CD14-positive monocyte (primary cell): ENCODE data around the gene NUBP2. TPM values are rescaled to one million over a fixed set of nuclear protein-coding genes. Genes with fewer than 3 reads are reported as not detected.

Source experiments
- DNase-seq, 3 donors: peaks; one replicate each; pipeline ENCODE4 v3.0.0-alpha.2; 2011 to 2022
- H2AFZ ChIP-seq: 2 replicates; pipeline ENCODE4 v1.6.0; 2012; ENCODE audit warnings: mild to moderate bottlenecking, low read depth, low read length, inconsistent platforms; ENCODE audit not compliant: insufficient read depth, poor library complexity, severe bottlenecking
- H3K27ac ChIP-seq, 2 donors: 1 replicate in 1 of 2; 2 replicates in 1 of 2; pipeline ENCODE4 v1.5.1; 2012 to 2013; ENCODE audit warnings: low read length in 2 of 2, control low read depth in 1 of 2, inconsistent platforms in 1 of 2, low read depth in 1 of 2, mild to moderate bottlenecking in 1 of 2
- H3K27me3 ChIP-seq, 2 donors: one replicate each; pipeline versions ENCODE4 v1.6.0 to v1.6.1; 2011 to 2013; ENCODE audit warnings: low read length in 2 of 2; ENCODE audit not compliant: control insufficient read depth in 2 of 2, insufficient read depth in 2 of 2
- H3K36me3 ChIP-seq, 2 donors: replicated peaks in 1 of 2; 1 replicate in 1 of 2; 2 replicates in 1 of 2; pipeline versions ENCODE4 v1.5.1 to v1.6.1; 2012 to 2013; ENCODE audit warnings: low read length in 2 of 2, control low read depth in 1 of 2, inconsistent platforms in 1 of 2, mild to moderate bottlenecking in 1 of 2; ENCODE audit not compliant: insufficient read depth in 2 of 2, control insufficient read depth in 1 of 2
- H3K4me1 ChIP-seq, 2 donors: 1 replicate in 1 of 2; 2 replicates in 1 of 2; pipeline versions ENCODE4 v1.5.1 to v1.6.1; 2012 to 2013; ENCODE audit warnings: low read length in 2 of 2, control low read depth in 1 of 2, inconsistent platforms in 1 of 2, mild to moderate bottlenecking in 1 of 2, moderate library complexity in 1 of 2; ENCODE audit not compliant: insufficient read depth in 2 of 2, control insufficient read depth in 1 of 2
- H3K4me2 ChIP-seq: replicated peaks from 2 replicates; pipeline ENCODE3; 2012; ENCODE audit warnings: low read length, moderate library complexity, mild to moderate bottlenecking; ENCODE audit not compliant: poor library complexity, severe bottlenecking; ENCODE audit errors: extremely low read depth
- H3K4me3 ChIP-seq, 3 experiments: fragments of 200-600 bp in 1 of 3; sonication (generic) in 1 of 3; replicated peaks in 1 of 3; 1 replicate in 2 of 3; 2 replicates in 1 of 3; pipeline ENCODE4 v1.5.1; 2011 to 2013; ENCODE audit warnings: low read length in 3 of 3, mild to moderate bottlenecking in 3 of 3, control low read depth in 2 of 3, low read depth in 2 of 3, inconsistent platforms in 1 of 3, moderate library complexity in 1 of 3
- H3K79me2 ChIP-seq: 2 replicates; pipeline ENCODE4 v1.6.0; 2012; ENCODE audit warnings: mild to moderate bottlenecking, control low read depth, inconsistent platforms, low read length, moderate library complexity; ENCODE audit not compliant: insufficient read depth
- H3K9ac ChIP-seq: 2 replicates; pipeline ENCODE4 v1.6.0; 2017; ENCODE audit warnings: low read length, mild to moderate bottlenecking; ENCODE audit not compliant: insufficient read depth, poor library complexity, severe bottlenecking
- H3K9me3 ChIP-seq, 2 donors: replicated peaks in 1 of 2; 1 replicate in 1 of 2; 2 replicates in 1 of 2; pipeline versions ENCODE4 v1.5.1 to v1.6.1; 2012 to 2013; ENCODE audit warnings: low read length in 2 of 2, control low read depth in 1 of 2; ENCODE audit not compliant: control insufficient read depth in 1 of 2, insufficient read depth in 1 of 2
- H4K20me1 ChIP-seq: 2 replicates; pipeline ENCODE4 v1.6.0; 2012; ENCODE audit warnings: mild to moderate bottlenecking, low read length, control low read depth, moderate library complexity; ENCODE audit not compliant: insufficient read depth
- H3K27ac Mint-ChIP-seq, 7 donors: one replicate each; pipeline ENCODE4 v1.8.0; 2020; ENCODE audit warnings: mild to moderate bottlenecking in 7 of 7, mixed read lengths in 7 of 7, moderate library complexity in 6 of 7, inconsistent platforms in 2 of 7
- H3K27me3 Mint-ChIP-seq, 3 donors: one replicate each; pipeline ENCODE4 v1.8.0; 2021 to 2022; ENCODE audit warnings: low read depth in 3 of 3, mild to moderate bottlenecking in 3 of 3, mixed read lengths in 3 of 3, moderate library complexity in 3 of 3, inconsistent platforms in 1 of 3
- H3K36me3 Mint-ChIP-seq, 2 donors: one replicate each; pipeline ENCODE4 v1.8.0; 2020; ENCODE audit warnings: mixed read lengths in 2 of 2, inconsistent platforms in 1 of 2, mild to moderate bottlenecking in 1 of 2
- H3K4me1 Mint-ChIP-seq: one replicate; pipeline ENCODE4 v1.8.0; 2020; ENCODE audit warnings: mild to moderate bottlenecking, mixed read lengths
- H3K4me3 Mint-ChIP-seq, 2 donors: one replicate each; pipeline ENCODE4 v1.8.0; 2020; ENCODE audit warnings: mild to moderate bottlenecking in 2 of 2, mixed read lengths in 2 of 2, moderate library complexity in 1 of 2
- H3K9me3 Mint-ChIP-seq, 7 donors: one replicate each; pipeline ENCODE4 v1.8.0; 2020 to 2022; ENCODE audit warnings: mixed read lengths in 7 of 7, mild to moderate bottlenecking in 6 of 7, moderate library complexity in 6 of 7, inconsistent platforms in 2 of 7
- WGBS: methylation state at CpG from one replicate; pipeline ENCODE4 v1.1.5; 2013; ENCODE audit warnings: missing lambda C conversion rate; ENCODE audit not compliant: insufficient coverage; 5-methylcytosine and 5-hydroxymethylcytosine counted together
- intact Hi-C, 2 donors: fragments of 100-400 bp; cut with micrococcal nuclease; formaldehyde crosslinking; loops; one replicate each; pipeline versions ENCODE4 v1.15.0 to v1.15.1; 2023
- polyA plus RNA-seq, 3 donors: library from polyadenylated mRNA; depleted of rRNA in 1 of 3; unstranded in 2 of 3; stranded (reverse) in 1 of 3; fragments of 300-500 nt in 2 of 3; fragments of >200 nt in 1 of 3; fragmentation: Illumina TruSeq in 2 of 3; gene quantifications; 1 replicate in 2 of 3; 2 replicates in 1 of 3; pipeline ENCODE4 v1.2.3, GENCODE V29; 2012 to 2021
- TF ChIP-seq, protein P1 (sequence below): fragments of 200-600 bp; IDR thresholded peaks from one replicate; pipeline ENCODE4 v1.8.0; 2022; ENCODE audit warnings: antibody characterized with exemption, mild to moderate bottlenecking

NUBP2 gene
- polyA plus RNA-seq, 3 donors: 34.4 to 69.5 (median 57.9) TPM

DNA sequence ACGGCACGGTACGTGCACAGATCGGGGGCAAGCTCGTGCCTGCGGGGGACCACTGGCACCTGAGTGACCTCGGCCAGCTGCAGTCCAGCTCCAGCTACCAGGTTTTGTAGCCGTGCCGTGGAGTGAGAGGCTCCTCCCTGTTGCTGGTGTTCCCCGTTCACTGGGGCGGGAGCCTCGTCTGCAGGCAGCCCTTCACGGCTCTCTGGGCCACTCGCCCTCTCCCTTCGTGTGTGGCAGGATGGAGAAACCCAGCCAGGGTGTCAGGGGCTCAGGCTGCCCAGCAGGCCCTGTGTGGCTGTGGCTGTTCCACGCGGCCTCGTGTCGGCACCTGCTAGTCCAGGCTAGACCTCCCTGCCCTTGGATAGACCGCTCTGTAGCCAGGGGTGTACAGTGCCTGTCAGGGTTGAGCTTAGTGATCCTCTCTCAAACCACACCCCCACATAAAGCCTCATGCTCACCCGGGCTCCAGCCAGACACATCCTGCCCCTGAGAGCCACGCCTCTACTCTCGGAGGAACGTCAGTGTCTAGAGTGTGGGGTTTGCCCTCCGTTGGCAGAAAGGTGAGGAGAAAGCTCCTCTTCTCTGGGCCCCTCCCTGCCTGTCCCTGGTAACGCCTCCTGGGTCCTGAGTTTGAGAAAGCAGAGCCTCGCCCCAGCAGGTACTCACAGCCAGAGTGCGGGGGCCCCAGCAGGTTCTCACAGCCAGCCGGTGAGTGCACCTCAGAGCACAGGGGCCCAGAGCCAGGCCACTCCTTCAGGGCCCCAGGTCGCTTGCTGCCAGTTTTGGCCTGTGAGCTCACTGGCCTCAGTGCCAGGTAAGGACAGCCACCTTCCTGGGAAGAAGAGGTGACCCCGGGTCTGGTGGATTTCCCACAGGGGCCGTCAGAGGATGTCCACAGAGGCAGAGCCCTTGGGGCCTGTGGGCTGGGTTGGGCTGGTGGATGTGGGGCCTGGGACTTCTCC lies 39.1 kb upstream of the NUBP2 start:
- Histone ChIP-seq H3K9ac (no peak overlapping the region), H3K4me2 (no peak overlapping the region), H4K20me1 (peaks cover 36% of the 10 kb centered on the region), H3K27me3 (no peaks in the 10 kb centered on the region), H3K4me1 (no peaks in the 10 kb centered on the region), H2AFZ (no peak overlapping the region), H3K79me2 (no peaks in the 10 kb centered on the region), H3K27ac (no peak overlapping the region), H3K4me3 (no peak overlapping the region), H3K36me3 (peaks cover 71 to 81% of the 10 kb centered on the region in 2 donors), H3K9me3 (peaks cover 0 to 12% of the 10 kb centered on the region in 2 donors)
- Mint-ChIP-seq H3K9me3 (peaks cover 0 to 2% (median 0%) of the 10 kb centered on the region in 7 donors), H3K36me3 (peaks cover 40 to 57% of the 10 kb centered on the region in 2 donors), H3K4me3 (no peak overlapping the region), H3K27ac (peak overlapping the region in 2 of 7 donors; percentile 16 to 58), H3K27me3 (no peaks in the 10 kb centered on the region), H3K4me1 (no peaks in the 10 kb centered on the region)
- no peak for DNase-seq
- TF ChIP-seq, protein P1, sequence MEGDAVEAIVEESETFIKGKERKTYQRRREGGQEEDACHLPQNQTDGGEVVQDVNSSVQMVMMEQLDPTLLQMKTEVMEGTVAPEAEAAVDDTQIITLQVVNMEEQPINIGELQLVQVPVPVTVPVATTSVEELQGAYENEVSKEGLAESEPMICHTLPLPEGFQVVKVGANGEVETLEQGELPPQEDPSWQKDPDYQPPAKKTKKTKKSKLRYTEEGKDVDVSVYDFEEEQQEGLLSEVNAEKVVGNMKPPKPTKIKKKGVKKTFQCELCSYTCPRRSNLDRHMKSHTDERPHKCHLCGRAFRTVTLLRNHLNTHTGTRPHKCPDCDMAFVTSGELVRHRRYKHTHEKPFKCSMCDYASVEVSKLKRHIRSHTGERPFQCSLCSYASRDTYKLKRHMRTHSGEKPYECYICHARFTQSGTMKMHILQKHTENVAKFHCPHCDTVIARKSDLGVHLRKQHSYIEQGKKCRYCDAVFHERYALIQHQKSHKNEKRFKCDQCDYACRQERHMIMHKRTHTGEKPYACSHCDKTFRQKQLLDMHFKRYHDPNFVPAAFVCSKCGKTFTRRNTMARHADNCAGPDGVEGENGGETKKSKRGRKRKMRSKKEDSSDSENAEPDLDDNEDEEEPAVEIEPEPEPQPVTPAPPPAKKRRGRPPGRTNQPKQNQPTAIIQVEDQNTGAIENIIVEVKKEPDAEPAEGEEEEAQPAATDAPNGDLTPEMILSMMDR: no peak
- intact Hi-C loops: no loop called here
- WGBS: 95% methylated on average over 29 of the region's 32 CpGs

DNA sequence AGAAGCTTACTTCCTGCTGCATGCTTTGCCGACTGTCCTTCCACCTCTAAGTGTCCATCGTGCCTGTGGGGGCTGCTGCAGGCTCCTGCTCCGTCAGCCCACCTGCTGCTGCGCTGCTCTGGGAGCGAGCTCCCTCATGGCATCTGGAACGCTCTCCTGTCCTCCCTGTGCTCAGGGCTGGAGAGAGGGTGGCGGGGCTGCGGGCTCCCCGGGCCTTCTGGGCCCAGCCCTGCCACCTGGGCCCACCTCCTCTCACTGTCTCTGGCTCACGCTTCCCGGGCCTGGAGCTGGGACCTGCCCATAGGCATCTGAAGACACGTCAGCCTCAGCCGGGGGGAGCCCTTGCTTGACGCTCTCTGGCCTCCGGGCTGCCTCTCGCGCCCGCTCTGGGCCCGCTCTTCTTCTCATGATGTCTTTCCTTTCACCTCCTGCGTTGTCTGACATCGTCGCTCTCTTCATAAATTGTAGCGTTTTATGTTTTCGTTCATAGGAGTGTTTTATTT lies 38.4 kb upstream of the NUBP2 start:
- DNase-seq: no peak
- H3K27me3 Mint-ChIP-seq: no peaks in the 10 kb centered on the region
- H3K27me3 ChIP-seq: no peaks in the 10 kb centered on the region
- TF ChIP-seq, protein P1: no peak
- H3K4me2 ChIP-seq: no peak overlapping the region
- peaks cover 36% of the 10 kb centered on the region for H4K20me1 ChIP-seq
- H3K9me3 ChIP-seq: peaks cover 0 to 4% of the 10 kb centered on the region in 2 donors
- H3K36me3 Mint-ChIP-seq: peaks cover 47 to 64% of the 10 kb centered on the region in 2 donors
- no peak overlapping the region for H3K27ac ChIP-seq
- H3K4me1 ChIP-seq: no peaks in the 10 kb centered on the region
- no peak overlapping the region for H3K4me3 ChIP-seq
- peaks cover 0 to 2% (median 0%) of the 10 kb centered on the region in 7 donors for H3K9me3 Mint-ChIP-seq
- no peak overlapping the region for H3K4me3 Mint-ChIP-seq
- no peaks in the 10 kb centered on the region for H3K79me2 ChIP-seq
- 96% methylated on average over 17 of the region's 24 CpGs for WGBS
- no peak overlapping the region for H2AFZ ChIP-seq
- H3K36me3 ChIP-seq: peaks cover 79 to 89% of the 10 kb centered on the region in 2 donors
- H3K9ac ChIP-seq: no peak overlapping the region
- peak overlapping the region in 1 of 7 donors; percentile 77 for H3K27ac Mint-ChIP-seq
- H3K4me1 Mint-ChIP-seq: no peaks in the 10 kb centered on the region
- intact Hi-C loops: no loop called here
